ENCODE data around the gene GLDN.

The GLDN gene

DNA sequence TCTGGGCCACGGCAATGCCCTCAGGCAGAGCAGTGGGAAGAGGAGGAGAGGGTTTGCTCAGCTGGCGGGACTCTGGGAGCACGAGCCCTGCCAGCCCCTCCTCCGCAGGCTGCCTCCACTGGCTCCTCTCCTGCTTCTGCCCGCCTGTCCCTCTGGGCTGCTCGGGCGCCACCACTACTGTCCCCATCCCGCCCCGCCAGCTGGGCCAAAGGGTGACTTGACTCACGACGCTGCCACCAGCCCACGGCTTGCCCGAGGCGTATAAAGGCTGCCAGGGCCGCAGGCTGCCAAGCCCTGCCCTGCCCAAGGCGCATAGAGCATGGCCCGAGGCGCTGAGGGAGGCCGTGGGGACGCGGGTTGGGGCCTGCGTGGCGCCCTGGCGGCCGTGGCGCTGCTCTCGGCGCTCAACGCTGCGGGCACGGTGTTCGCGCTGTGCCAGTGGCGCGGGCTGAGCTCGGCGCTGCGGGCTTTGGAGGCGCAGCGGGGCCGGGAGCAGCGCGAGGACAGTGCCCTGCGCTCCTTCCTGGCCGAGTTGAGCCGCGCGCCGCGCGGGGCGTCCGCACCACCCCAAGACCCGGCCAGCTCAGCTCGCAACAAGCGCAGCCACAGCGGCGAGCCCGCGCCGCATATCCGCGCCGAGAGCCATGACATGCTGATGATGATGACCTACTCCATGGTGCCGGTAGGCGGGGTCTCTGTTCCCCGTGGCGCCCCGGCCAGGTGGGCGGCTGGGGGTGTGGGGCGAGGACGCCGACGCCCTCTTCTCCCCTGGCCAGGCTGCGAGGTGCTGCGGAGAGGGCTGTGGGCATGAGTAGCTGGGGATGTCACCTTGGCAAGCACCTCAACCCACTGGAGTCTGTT, at the start of gene GLDN:
Gene GLDN (plus strand): TSS at position 290 of the 861 bp plus-strand sequence. CDS start 30 bp downstream, at position 320.
- no peak for DNase-seq

- no peak for DNase-seq
These were observed 42.8 kb upstream of the GLDN start for GRCh38 chr15:51298620-51299019.

GRCh38 chr15:51299187-51300015, 42.1 kb upstream of the GLDN start:
- no peak for DNase-seq

GRCh38 chr15:51302480-51302879, 39.0 kb upstream of the GLDN start:
- DNase-seq, result no peak

DNA sequence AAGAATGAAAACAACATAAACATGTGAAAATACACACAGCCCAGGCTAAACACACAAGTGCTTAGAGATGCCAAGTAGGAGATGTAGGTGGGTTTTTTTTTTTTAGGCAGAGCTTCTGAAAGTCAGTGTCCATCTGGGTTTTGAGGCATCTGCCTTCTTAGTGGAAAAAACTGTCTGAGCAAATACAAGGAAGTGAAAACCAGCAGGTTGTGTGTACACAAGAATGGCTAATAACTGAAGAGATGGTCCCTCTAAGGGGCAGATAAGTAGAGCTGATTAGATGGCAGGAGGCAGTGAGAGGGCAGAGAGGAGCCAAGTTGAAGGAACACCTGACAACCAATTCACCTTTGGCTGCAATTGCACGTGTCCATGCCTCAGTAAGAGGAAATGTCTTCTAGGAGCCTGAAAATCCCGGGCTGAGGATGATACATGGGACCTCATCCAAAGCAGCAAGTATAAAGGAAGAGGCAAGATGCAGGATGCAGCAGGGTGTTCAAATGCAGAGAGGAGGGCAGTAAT, 37.9 kb upstream of the GLDN start:
- no peak for DNase-seq

GRCh38 chr15:51307325-51307724, 34.1 kb upstream of the GLDN start:
- no peak for DNase-seq

DNA sequence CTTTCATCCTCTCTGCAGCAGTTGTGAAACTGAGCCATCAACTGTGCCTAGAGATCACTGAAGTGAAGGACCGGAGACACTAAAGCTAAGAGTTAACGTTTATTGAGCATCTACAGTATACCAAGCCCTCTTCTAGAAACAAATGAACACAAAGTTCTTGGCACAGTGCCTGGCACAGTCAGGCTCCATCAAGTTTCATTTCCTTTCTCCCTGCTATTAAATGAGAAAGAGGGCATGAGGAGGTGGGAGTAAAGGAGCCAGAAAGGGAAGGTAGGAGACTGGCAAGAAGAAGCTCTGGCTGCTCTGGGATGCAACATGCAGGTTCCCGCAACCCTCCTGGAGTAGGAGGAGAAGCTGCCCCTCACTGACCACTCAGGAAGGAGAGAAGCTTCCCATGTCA, 33.6 kb upstream of the GLDN start:
- DNase-seq, result no peak

- no peak for DNase-seq
These were observed 31.4 kb upstream of the GLDN start for GRCh38 chr15:51310064-51310463.

GRCh38 chr15:51311510-51311909, 29.9 kb upstream of the GLDN start:
- no peak for DNase-seq

- DNase-seq, result no peak
These were observed 29.0 kb upstream of the GLDN start for GRCh38 chr15:51312166-51313073.

- no peak for DNase-seq
These were observed 28.4 kb upstream of the GLDN start for GRCh38 chr15:51313074-51313393.

- DNase-seq, result no peak
These were observed 27.7 kb upstream of the GLDN start for GRCh38 chr15:51313644-51314280.

- DNase-seq, result no peak
These were observed 26.8 kb upstream of the GLDN start for GRCh38 chr15:51314391-51315337.

DNA sequence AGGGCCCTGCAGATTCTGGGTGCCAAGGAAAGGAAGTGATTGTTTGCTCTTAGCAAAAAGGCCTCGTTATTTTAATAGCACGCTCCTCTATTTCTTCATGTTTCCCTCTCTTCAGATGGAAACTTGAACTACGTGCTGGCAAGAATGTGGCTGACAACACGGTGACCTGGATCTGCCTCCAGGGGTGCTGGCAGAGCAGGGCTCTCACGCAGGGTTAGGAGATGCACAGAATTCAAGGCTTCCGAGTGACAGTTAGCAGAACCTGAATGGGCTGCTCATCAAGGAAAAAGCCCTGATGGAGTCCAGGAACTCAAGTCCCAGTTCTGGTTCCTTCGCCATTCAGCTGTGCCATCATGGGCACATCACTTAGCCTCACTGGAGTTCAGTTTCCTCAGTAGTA, 25.7 kb upstream of the GLDN start:
- DNase-seq, result no peak

DNA sequence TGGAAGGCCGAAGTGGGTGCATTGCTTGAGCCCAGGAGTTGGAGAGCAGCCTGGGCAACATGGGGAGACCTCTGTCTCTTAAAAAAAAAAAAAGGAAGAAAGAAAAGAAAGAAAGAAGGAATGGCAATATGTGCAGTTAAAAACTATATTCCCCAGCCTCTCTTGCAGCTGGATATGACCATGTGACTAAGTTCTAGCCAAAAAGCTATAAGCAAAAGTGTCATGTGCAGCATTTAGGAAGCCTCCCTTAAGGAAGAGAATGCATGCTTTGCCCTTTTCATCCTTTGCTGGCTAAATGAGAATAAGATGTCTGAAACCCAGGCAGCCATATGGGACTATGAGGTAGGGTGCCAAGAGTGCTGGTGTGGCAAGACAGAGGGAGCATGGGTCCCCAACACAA, 24.8 kb upstream of the GLDN start:
- no peak for DNase-seq

- DNase-seq, result no peak
These were observed 22.9 kb upstream of the GLDN start for GRCh38 chr15:51318382-51319150.

DNA sequence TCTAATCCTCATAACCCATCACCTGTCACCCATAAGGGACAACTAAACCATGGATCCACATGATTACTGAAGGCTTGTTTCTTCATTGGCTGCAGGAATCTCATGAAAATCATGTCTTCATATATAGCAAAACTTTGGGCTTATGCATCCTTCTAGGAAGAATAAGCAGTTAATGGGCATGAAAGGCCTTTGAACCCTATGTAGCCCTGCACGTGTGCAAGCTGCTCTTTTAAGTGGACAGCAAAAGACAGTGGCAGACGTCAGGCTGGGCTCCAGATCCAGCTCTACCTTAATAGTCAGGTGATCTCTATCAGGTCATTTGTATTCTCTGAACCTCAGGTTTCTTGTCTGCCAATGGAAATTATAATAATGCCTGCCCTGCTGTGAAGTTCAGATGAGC, 21.9 kb upstream of the GLDN start:
- DNase-seq, result no peak

- DNase-seq, result no peak
These were observed 20.6 kb upstream of the GLDN start for GRCh38 chr15:51320843-51321242.

DNA sequence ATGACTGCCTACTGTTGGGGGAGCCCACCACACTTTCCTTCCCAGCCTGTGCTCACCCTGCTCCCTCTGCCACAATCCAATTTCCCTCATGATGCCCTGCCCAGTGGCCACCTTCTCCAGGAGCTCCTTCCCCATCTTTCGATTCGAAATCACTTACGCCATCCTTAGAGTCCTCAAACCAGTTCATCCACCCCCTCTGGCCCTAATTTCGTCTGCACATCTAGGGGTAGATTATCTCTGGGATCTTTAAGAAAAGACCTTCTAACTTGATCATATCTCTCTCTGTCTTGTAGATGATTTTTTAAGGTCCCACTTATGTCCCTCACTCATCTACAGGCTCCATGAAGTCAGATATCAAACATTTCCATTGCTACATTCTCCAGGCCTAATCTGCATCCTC, 20.1 kb upstream of the GLDN start:
- no peak for DNase-seq

- no peak for DNase-seq
These were observed 18.7 kb upstream of the GLDN start for GRCh38 chr15:51322621-51323296.
